Neural cell (in vitro differentiated cells): ENCODE data around the gene SFN. TPM values are rescaled to one million over a fixed set of nuclear protein-coding genes. Genes with fewer than 3 reads are reported as not detected.

Experiments used
- H2AFZ ChIP-seq: fragments of 200-600, 300-800 bp; sonication (generic), shearing (Covaris generic); 2 replicates; pipeline ENCODE4 v1.6.0; 2014; ENCODE audit warnings: low read depth, mild to moderate bottlenecking, antibody characterized with exemption, low read length, moderate library complexity
- H3F3A ChIP-seq: fragments of 200-600 bp; shearing (Covaris generic); 2 replicates; pipeline ENCODE4 v1.6.1; 2016; ENCODE audit warnings: mild to moderate bottlenecking, moderate library complexity, mixed read lengths, antibody characterized with exemption, low read length; ENCODE audit not compliant: insufficient read depth, poor library complexity, severe bottlenecking
- H3K27ac ChIP-seq: fragments of 200-600, 300-800 bp; sonication (generic), shearing (Covaris generic); 2 replicates; pipeline ENCODE4 v1.5.1; 2014; ENCODE audit warnings: mild to moderate bottlenecking, low read length, moderate library complexity
- H3K27me3 ChIP-seq: fragments of 300-800, 200-600 bp; sonication (generic), shearing (Covaris generic); 2 replicates; pipeline ENCODE4 v1.6.0; 2014; ENCODE audit warnings: mild to moderate bottlenecking, low read depth, low read length, moderate library complexity; ENCODE audit not compliant: insufficient read depth
- H3K36me3 ChIP-seq: fragments of 300-800, 200-600 bp; sonication (generic), shearing (Covaris generic); 2 replicates; pipeline ENCODE4 v1.5.1; 2014; ENCODE audit warnings: mild to moderate bottlenecking, antibody characterized with exemption, low read length, moderate library complexity; ENCODE audit not compliant: insufficient read depth
- H3K4me2 ChIP-seq: fragments of 300-800, 200-600 bp; sonication (generic), shearing (Covaris generic); 2 replicates; pipeline ENCODE4 v1.6.0; 2014; ENCODE audit warnings: mild to moderate bottlenecking, low read length
- H3K4me3 ChIP-seq: fragments of 300-800, 200-600 bp; sonication (generic), shearing (Covaris generic); 2 replicates; pipeline ENCODE4 v1.5.1; 2014; ENCODE audit warnings: mild to moderate bottlenecking, low read length, moderate library complexity
- H3K79me2 ChIP-seq: fragments of 200-600 bp; shearing (Covaris generic); replicated peaks from 2 replicates; pipeline ENCODE4 v1.6.0; 2014; ENCODE audit warnings: mild to moderate bottlenecking, low read length, moderate library complexity; ENCODE audit not compliant: insufficient read depth
- H3K9ac ChIP-seq: fragments of 300-800, 200-600 bp; sonication (generic), shearing (Covaris generic); 2 replicates; pipeline ENCODE4 v1.6.1; 2016; ENCODE audit warnings: mild to moderate bottlenecking, low read length, mixed read lengths
- H3K9me2 ChIP-seq: fragments of 200-600 bp; shearing (Covaris generic); 2 replicates; pipeline ENCODE4 v1.6.1; 2016; ENCODE audit warnings: mild to moderate bottlenecking, low read length, mixed read lengths; ENCODE audit not compliant: insufficient read depth
- H3K9me3 ChIP-seq: fragments of 200-600, 300-800 bp; sonication (generic), shearing (Covaris generic); 2 replicates; pipeline ENCODE4 v1.6.1; 2016; ENCODE audit warnings: mild to moderate bottlenecking, mixed run types, low read length, moderate library complexity, mixed read lengths
- H4K20me1 ChIP-seq: fragments of 200-600 bp; shearing (Covaris generic); 2 replicates; pipeline ENCODE4 v1.6.1; 2016; ENCODE audit warnings: mild to moderate bottlenecking, mixed run types; ENCODE audit not compliant: insufficient read depth
- CTCF ChIP-seq: fragments of 450-650 bp; IDR thresholded peaks from 2 replicates; pipeline ENCODE4 v1.5.1; 2014; ENCODE audit warnings: antibody characterized with exemption, mild to moderate bottlenecking, moderate library complexity; ENCODE audit not compliant: poor library complexity, severe bottlenecking
- EP300 ChIP-seq: fragments of 450-650 bp; conservative IDR thresholded peaks from 2 replicates; pipeline ENCODE4 v1.6.1; 2014; ENCODE audit warnings: antibody characterized with exemption, mild to moderate bottlenecking, moderate library complexity; ENCODE audit not compliant: poor library complexity, severe bottlenecking
- EZH2 ChIP-seq: fragments of 200-600, 300-800 bp; shearing (Covaris generic), sonication (generic); IDR thresholded peaks from 2 replicates; pipeline ENCODE4 v1.6.1; 2014; ENCODE audit warnings: antibody characterized with exemption, low read length, borderline replicate concordance, mild to moderate bottlenecking; ENCODE audit not compliant: insufficient read depth, poor library complexity, severe bottlenecking
- MXI1 ChIP-seq: fragments of 450-650 bp; conservative IDR thresholded peaks from 2 replicates; pipeline ENCODE4 v1.6.1; 2014; ENCODE audit warnings: antibody characterized with exemption, mild to moderate bottlenecking; ENCODE audit not compliant: poor library complexity, severe bottlenecking
- POLR2AphosphoS5 ChIP-seq: IDR thresholded peaks from 2 replicates; pipeline ENCODE4 v1.6.1; 2012
- RAD21 ChIP-seq: fragments of 450-650 bp; conservative IDR thresholded peaks from 2 replicates; pipeline ENCODE4 v1.6.1; 2014; ENCODE audit warnings: antibody characterized with exemption, mild to moderate bottlenecking, moderate library complexity
- SMC3 ChIP-seq: fragments of 450-650 bp; conservative IDR thresholded peaks from 2 replicates; pipeline ENCODE4 v1.6.1; 2014; ENCODE audit warnings: antibody characterized with exemption, mild to moderate bottlenecking, moderate library complexity; ENCODE audit not compliant: poor library complexity
- TAF1 ChIP-seq: IDR thresholded peaks from 2 replicates; pipeline ENCODE4 v1.6.1; 2012; ENCODE audit warnings: low read depth
- polyA plus RNA-seq: library from polyadenylated mRNA; depleted of rRNA; stranded (reverse); fragments of >200 nt; gene quantifications from 2 replicates; pipeline ENCODE4 v1.2.3, GENCODE V29; 2014
- TF ChIP-seq, protein P1 (sequence below): IDR thresholded peaks from 2 replicates; pipeline ENCODE4 v1.6.1; 2012; ENCODE audit warnings: borderline replicate concordance

Gene SFN
- polyA plus RNA-seq, 1 donor from 2014 or later, result 0.25 TPM

DNA sequence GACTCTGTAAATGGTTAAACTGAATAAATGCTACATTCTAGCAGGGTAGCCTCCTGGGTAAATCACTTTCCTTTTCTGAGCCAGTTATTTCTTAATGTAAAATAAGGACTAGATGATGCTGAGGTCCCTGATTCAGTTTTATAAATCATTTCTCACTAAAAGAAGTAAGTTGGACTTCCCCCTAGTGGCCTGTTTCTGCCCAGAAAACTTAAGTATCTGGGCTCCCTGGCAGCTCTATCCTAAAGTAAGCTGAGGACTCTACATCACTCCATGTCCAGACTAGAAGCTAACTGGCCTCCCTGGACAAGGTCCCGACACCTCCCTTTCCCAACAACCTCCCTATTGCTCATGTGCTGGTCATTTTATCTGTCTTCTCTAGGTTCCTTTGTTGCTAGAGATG, 24.2 kb downstream of the SFN start:
- no peaks in the 10 kb centered on the region for H3K36me3 ChIP-seq
- TF ChIP-seq EZH2 (no peak), CTCF (peak; percentile 45), EP300 (no peak)
- no peak overlapping the region for H3K4me2 ChIP-seq
- no peak overlapping the region for H3K9ac ChIP-seq
- no peaks in the 10 kb centered on the region for H3K9me2 ChIP-seq
- H2AFZ ChIP-seq, result no peak overlapping the region
- H3K4me3 ChIP-seq, result no peak overlapping the region
- H3K79me2 ChIP-seq, result peaks cover 13% of the 10 kb centered on the region
- no peak overlapping the region for H3K27ac ChIP-seq
- no peaks in the 10 kb centered on the region for H3F3A ChIP-seq
- H4K20me1 ChIP-seq, result no peaks in the 10 kb centered on the region
- no peaks in the 10 kb centered on the region for H3K27me3 ChIP-seq
- no peaks in the 10 kb centered on the region for H3K9me3 ChIP-seq

- Histone ChIP-seq H3F3A (no peaks in the 10 kb centered on the region), H3K79me2 (peaks cover 13% of the 10 kb centered on the region), H3K27me3 (no peaks in the 10 kb centered on the region), H3K9me2 (no peaks in the 10 kb centered on the region), H3K9ac (no peak overlapping the region), H2AFZ (no peak overlapping the region), H3K27ac (no peak overlapping the region), H3K36me3 (no peaks in the 10 kb centered on the region), H4K20me1 (no peaks in the 10 kb centered on the region), H3K9me3 (no peaks in the 10 kb centered on the region), H3K4me3 (peak overlapping the region; percentile 100), H3K4me2 (no peak overlapping the region)
- no peak for TF ChIP-seq RAD21
- no peak for TF ChIP-seq CTCF
- TF ChIP-seq POLR2AphosphoS5, result no peak
- TF ChIP-seq SMC3, result no peak
Measured at GRCh38 chr1:26888231-26888630, 25.3 kb downstream of the SFN start.

DNA sequence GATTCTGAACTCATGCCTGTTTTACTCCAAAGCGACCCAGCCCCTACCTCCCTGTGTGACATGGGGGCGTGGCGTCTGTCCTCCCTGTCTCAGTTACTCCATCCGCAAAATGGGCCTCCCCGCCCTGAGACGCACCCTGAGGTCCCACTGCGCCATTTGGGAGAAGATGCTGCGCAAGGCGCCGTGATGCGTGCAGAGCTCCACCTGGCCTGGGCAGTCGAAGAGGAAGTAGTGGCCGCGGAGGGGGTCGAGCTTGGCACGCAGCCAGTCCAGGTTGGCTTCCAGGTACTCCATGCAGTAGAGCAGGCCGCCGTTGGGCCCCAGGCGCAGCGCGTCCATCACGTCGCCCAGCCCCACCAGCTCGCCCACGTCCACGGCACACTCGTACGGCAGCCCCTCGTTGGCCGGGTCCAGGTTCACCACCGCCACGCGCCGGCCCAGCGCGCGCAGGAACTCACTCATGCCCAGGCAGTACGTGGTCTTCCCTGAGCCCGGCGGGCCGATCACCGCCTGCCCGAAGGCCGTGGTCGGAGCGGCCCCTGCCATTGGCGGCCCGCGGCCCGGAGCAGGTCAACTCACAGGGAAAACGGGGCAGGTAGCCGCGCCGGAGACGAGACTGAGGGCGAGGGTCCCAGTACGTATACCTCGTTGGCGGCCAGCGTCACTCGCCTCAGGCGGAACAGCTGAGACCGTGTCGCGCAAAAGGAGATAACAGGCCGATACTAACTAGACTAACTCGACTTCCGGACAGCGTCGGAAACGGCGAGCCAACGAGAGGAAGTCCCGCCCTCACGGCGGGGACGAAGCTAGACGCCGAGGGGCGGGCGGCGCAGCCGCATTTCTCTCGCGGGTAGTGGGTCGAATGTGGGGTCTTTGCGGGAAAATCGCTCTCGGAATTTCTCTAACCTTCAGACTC, 26.9 kb downstream of the SFN start, which contains the start of gene GPN2:
Gene GPN2 (minus strand): TSS at position 733 of the 916 bp plus-strand sequence. CDS start 187 bp downstream, at position 546.
- Histone ChIP-seq H3F3A (no peaks in the 10 kb centered on the region), H3K9me2 (no peaks in the 10 kb centered on the region), H3K9me3 (no peaks in the 10 kb centered on the region), H3K4me3 (peak within 1 kb of the TSS; percentile 100), H3K4me2 (peak within 1 kb of the TSS; percentile 92), H2AFZ (peak within 1 kb of the TSS; percentile 88), H3K79me2 (peaks cover 13% of the 10 kb centered on the region), H3K27me3 (no peaks in the 10 kb centered on the region), H3K36me3 (no peaks in the 10 kb centered on the region), H3K9ac (peak within 1 kb of the TSS; percentile 85), H4K20me1 (no peaks in the 10 kb centered on the region), H3K27ac (peak within 1 kb of the TSS; percentile 84)
- TF ChIP-seq POLR2AphosphoS5 (peak; percentile 92), MXI1 (peak; percentile 68), TAF1 (peak; percentile 61), EP300 (no peak)
- TF ChIP-seq, protein P1, sequence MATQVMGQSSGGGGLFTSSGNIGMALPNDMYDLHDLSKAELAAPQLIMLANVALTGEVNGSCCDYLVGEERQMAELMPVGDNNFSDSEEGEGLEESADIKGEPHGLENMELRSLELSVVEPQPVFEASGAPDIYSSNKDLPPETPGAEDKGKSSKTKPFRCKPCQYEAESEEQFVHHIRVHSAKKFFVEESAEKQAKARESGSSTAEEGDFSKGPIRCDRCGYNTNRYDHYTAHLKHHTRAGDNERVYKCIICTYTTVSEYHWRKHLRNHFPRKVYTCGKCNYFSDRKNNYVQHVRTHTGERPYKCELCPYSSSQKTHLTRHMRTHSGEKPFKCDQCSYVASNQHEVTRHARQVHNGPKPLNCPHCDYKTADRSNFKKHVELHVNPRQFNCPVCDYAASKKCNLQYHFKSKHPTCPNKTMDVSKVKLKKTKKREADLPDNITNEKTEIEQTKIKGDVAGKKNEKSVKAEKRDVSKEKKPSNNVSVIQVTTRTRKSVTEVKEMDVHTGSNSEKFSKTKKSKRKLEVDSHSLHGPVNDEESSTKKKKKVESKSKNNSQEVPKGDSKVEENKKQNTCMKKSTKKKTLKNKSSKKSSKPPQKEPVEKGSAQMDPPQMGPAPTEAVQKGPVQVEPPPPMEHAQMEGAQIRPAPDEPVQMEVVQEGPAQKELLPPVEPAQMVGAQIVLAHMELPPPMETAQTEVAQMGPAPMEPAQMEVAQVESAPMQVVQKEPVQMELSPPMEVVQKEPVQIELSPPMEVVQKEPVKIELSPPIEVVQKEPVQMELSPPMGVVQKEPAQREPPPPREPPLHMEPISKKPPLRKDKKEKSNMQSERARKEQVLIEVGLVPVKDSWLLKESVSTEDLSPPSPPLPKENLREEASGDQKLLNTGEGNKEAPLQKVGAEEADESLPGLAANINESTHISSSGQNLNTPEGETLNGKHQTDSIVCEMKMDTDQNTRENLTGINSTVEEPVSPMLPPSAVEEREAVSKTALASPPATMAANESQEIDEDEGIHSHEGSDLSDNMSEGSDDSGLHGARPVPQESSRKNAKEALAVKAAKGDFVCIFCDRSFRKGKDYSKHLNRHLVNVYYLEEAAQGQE, result peak; percentile 37
